ENCODE results near the gene ZFP36L1. TPM values are rescaled to one million over a fixed set of nuclear protein-coding genes. Genes with fewer than 3 reads are reported as not detected.

The ZFP36L1 gene
- total RNA-seq, 1 experiment from 2014 or later: 94.8 TPM

DNA sequence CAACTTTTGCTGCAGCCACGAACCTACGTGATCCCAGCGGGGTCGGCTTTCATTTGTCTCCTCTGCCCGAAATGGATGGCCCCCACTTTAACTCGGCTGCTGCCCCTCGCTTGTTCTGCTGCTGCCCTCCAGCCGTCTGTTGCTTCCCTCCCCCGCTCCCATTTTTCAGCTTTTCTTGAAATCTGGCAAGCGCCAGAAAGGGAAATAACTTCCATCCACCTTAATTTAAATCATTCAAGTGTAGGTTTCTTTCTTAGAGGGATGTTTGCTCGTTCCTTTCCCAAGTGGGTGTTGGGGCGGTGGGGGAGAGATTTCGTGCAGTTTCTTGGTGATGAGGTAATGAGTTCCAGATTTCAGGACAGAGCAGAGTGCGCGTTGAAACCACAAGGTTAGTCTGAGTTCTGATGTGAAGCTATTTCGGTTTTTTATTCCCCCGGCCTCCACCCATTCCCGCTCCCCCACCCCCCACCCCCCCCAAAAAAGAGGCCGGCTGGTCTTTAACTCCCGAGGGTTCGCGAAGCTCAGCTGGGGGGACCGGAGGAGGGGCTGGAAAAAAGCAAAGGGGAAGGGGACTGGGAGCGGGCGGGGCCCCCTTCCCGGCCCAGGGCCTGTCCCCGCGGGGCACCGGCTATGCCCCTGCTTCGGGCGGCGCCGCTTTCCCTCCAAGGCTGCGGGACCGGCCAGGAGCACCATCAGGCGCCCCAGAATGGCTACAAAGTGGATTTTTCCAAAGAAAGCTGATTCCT is 2.2 kb upstream of the ZFP36L1 start:
- TF ChIP-seq, protein P1, sequence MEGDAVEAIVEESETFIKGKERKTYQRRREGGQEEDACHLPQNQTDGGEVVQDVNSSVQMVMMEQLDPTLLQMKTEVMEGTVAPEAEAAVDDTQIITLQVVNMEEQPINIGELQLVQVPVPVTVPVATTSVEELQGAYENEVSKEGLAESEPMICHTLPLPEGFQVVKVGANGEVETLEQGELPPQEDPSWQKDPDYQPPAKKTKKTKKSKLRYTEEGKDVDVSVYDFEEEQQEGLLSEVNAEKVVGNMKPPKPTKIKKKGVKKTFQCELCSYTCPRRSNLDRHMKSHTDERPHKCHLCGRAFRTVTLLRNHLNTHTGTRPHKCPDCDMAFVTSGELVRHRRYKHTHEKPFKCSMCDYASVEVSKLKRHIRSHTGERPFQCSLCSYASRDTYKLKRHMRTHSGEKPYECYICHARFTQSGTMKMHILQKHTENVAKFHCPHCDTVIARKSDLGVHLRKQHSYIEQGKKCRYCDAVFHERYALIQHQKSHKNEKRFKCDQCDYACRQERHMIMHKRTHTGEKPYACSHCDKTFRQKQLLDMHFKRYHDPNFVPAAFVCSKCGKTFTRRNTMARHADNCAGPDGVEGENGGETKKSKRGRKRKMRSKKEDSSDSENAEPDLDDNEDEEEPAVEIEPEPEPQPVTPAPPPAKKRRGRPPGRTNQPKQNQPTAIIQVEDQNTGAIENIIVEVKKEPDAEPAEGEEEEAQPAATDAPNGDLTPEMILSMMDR (IDR thresholded peaks at IDR 0.05; ENCODE audit: insufficient read depth in 1 of 2, low read depth in 1 of 2, low read length in 1 of 2, severe bottlenecking in 1 of 2, unreplicated experiment in 1 of 2): no peak
- Histone ChIP-seq H3K36me3 (ENCODE audit: control insufficient read depth, insufficient read depth, low read length) (peaks cover 2% of the 10 kb centered on the region; the same call in 1 of the 2 replicates), H3K4me1 (peaks cover 18% of the 10 kb centered on the region), H3K27me3 (replicated peaks; ENCODE audit: control insufficient read depth, insufficient read depth, low read length) (no peaks in the 10 kb centered on the region), H3K4me3 (ENCODE audit: low read depth, low read length) (peak overlapping the region; percentile 86), H3K9me3 (no peaks in the 10 kb centered on the region)
- ChIA-PET POLR2A (interaction anchor here (0.7 to 1.5 kb wide), 3 partner anchors 16 to 274 kb away, joined by 3 to 12 read pairs (median 6); no protein-coding TSS in a partner anchor), CTCF (interaction anchor here (0.6 to 1.6 kb wide), 2 partner anchors 20 to 325 kb away, joined by 4 to 6 read pairs; no protein-coding TSS in a partner anchor)
- Mint-ChIP-seq H3K27me3 (ENCODE audit: insufficient read depth, unreplicated experiment) (no peaks in the 10 kb centered on the region), H3K4me1 (ENCODE audit: low read depth, unreplicated experiment) (peaks cover 18% of the 10 kb centered on the region), H3K36me3 (ENCODE audit: insufficient read depth, unreplicated experiment) (peaks cover 74% of the 10 kb centered on the region), H3K4me3 (ENCODE audit: unreplicated experiment) (peak overlapping the region; percentile 88), H3K27ac (ENCODE audit: unreplicated experiment) (peak overlapping the region; percentile 96), H3K9me3 (ENCODE audit: unreplicated experiment) (no peaks in the 10 kb centered on the region)
- intact Hi-C loops (cut with micrococcal nuclease; ENCODE audit: unreplicated experiment): loop anchor here (1.0 to 10.0 kb wide), 4 partner anchors 78 to 270 kb away; partner anchors contain the start of gene ACTN1
- peak in 1 of 2 experiments; percentile 67 for DNase-seq
- BruUV-seq (replicated peaks): no TSS peak

DNA sequence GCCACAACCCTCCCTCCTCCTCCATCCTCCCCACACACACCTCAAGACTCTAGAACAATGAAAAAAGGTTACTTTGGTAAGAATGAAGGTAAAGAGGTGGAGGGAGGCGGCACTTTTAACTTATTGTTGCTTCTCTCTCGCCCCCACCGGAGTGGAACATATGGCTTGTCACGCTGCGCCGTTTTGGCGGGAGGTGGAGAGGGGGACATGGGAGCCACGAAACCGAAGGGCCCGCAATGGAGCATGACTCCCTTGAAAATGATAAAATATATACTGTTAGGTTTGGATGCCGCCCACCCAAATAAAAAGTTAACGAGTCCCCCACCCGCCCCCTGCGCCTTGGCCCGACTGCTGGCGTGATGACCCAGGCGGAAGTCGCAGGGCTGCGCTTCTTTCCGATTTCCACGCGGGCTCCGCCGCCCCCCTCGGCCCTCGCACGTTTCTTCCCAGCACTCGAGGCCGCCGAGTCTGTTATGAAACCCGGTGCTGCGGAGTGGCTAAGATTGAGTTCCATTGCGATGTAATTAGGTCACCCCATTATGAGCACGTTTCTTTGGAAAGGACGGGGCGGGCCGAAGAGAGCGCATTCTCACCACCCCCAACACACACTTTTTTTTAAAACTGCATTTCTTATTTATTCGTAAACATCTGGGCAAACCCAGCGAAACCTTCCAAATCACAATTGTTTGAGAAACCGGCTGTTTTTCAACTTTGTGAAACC is 1.4 kb upstream of the ZFP36L1 start:
- no peaks in the 10 kb centered on the region for H3K27me3 Mint-ChIP-seq (ENCODE audit: insufficient read depth, unreplicated experiment)
- H3K36me3 Mint-ChIP-seq (ENCODE audit: insufficient read depth, unreplicated experiment): peaks cover 81% of the 10 kb centered on the region
- BruUV-seq (replicated peaks): TSS peak; percentile 5
- intact Hi-C loops (cut with micrococcal nuclease; ENCODE audit: unreplicated experiment): loop anchor here (1.0 to 10.0 kb wide), 4 partner anchors 77 to 269 kb away; partner anchors contain the start of gene ACTN1
- ChIA-PET CTCF (no interaction called here), POLR2A (interaction anchor here (0.7 to 1.5 kb wide), 2 partner anchors 15 to 19 kb away, joined by 3 to 6 read pairs; no protein-coding TSS in a partner anchor)
- H3K27ac Mint-ChIP-seq (ENCODE audit: unreplicated experiment): peak overlapping the region; percentile 96
- H3K4me1 Mint-ChIP-seq (ENCODE audit: low read depth, unreplicated experiment): peaks cover 23% of the 10 kb centered on the region
- TF ChIP-seq, protein P1 (IDR thresholded peaks at IDR 0.05; ENCODE audit: insufficient read depth in 1 of 2, low read depth in 1 of 2, low read length in 1 of 2, severe bottlenecking in 1 of 2, unreplicated experiment in 1 of 2): no peak
- H3K9me3 ChIP-seq: no peaks in the 10 kb centered on the region
- DNase-seq: peak; percentile 71 to 73
- peak overlapping the region; percentile 88 for H3K4me3 Mint-ChIP-seq (ENCODE audit: unreplicated experiment)
- H3K4me1 ChIP-seq: peaks cover 25% of the 10 kb centered on the region
- peak overlapping the region; percentile 86 for H3K4me3 ChIP-seq (ENCODE audit: low read depth, low read length)
- H3K27me3 ChIP-seq (replicated peaks; ENCODE audit: control insufficient read depth, insufficient read depth, low read length): no peaks in the 10 kb centered on the region
- peaks cover 5% of the 10 kb centered on the region; the same call in 1 of the 2 replicates for H3K36me3 ChIP-seq (ENCODE audit: control insufficient read depth, insufficient read depth, low read length)
- no peaks in the 10 kb centered on the region for H3K9me3 Mint-ChIP-seq (ENCODE audit: unreplicated experiment)

DNA sequence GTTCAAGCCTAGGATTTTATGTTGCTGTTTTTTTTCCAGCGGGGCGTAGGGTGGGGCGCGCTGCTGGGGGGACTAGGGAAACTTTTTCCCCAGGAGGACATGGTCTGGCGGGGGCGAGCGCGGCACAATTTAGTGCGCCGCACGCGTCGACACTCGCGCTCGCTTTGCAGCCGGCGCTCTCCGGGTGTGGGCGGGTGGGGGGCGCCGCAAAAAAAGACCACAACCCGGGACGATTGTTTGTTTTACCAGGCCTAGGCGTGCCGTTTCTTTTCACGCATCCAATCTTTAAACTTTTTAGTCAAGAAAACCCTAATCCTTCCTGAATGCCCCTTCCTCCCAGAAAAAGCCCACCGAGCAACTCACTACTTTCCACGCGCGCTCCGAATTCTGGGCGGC is 865 bp upstream of the ZFP36L1 start:
- Mint-ChIP-seq H3K36me3 (ENCODE audit: insufficient read depth, unreplicated experiment) (peaks cover 87% of the 10 kb centered on the region), H3K4me1 (ENCODE audit: low read depth, unreplicated experiment) (peaks cover 28% of the 10 kb centered on the region), H3K4me3 (ENCODE audit: unreplicated experiment) (peak overlapping the region; percentile 88), H3K9me3 (ENCODE audit: unreplicated experiment) (no peaks in the 10 kb centered on the region), H3K27ac (ENCODE audit: unreplicated experiment) (peak overlapping the region; percentile 96), H3K27me3 (ENCODE audit: insufficient read depth, unreplicated experiment) (no peaks in the 10 kb centered on the region)
- ChIA-PET POLR2A (interaction anchor here (0.7 to 2.7 kb wide), 10 partner anchors 12 to 309 kb away, joined by 3 to 70 read pairs (median 10); no protein-coding TSS in a partner anchor), CTCF (interaction anchor here (0.7 to 1.4 kb wide), 7 partner anchors 23 to 166 kb away, joined by 3 to 6 read pairs (median 5); no protein-coding TSS in a partner anchor)
- Histone ChIP-seq H3K36me3 (ENCODE audit: control insufficient read depth, insufficient read depth, low read length) (peaks cover 6% of the 10 kb centered on the region; the same call in 1 of the 2 replicates), H3K4me1 (peaks cover 29% of the 10 kb centered on the region), H3K27me3 (replicated peaks; ENCODE audit: control insufficient read depth, insufficient read depth, low read length) (no peaks in the 10 kb centered on the region), H3K9me3 (no peaks in the 10 kb centered on the region), H3K4me3 (ENCODE audit: low read depth, low read length) (peak overlapping the region; percentile 86)
- TF ChIP-seq, protein P1 (IDR thresholded peaks at IDR 0.05; ENCODE audit: insufficient read depth in 1 of 2, low read depth in 1 of 2, low read length in 1 of 2, severe bottlenecking in 1 of 2, unreplicated experiment in 1 of 2): no peak
- BruUV-seq (replicated peaks): TSS peak; percentile 52
- intact Hi-C loops (cut with micrococcal nuclease; ENCODE audit: unreplicated experiment): loop anchor here (1.0 to 10.0 kb wide), 9 partner anchors 9 to 323 kb away; partner anchors contain the start of gene ACTN1
- no peak for DNase-seq

All from Caco-2 (cell line).